CD14-positive monocyte (primary cell): ENCODE measurements around the gene NACC1. TPM values are rescaled to one million over a fixed set of nuclear protein-coding genes. Genes with fewer than 3 reads are reported as not detected.

Source experiments
- DNase-seq, 3 donors: peaks; one replicate each; pipeline ENCODE4 v3.0.0-alpha.2; 2011 to 2022
- H2AFZ ChIP-seq: 2 replicates; pipeline ENCODE4 v1.6.0; 2012; ENCODE audit warnings: mild to moderate bottlenecking, low read depth, low read length, inconsistent platforms; ENCODE audit not compliant: insufficient read depth, poor library complexity, severe bottlenecking
- H3K27ac ChIP-seq, 2 donors: 1 replicate in 1 of 2; 2 replicates in 1 of 2; pipeline ENCODE4 v1.5.1; 2012 to 2013; ENCODE audit warnings: low read length in 2 of 2, control low read depth in 1 of 2, inconsistent platforms in 1 of 2, low read depth in 1 of 2, mild to moderate bottlenecking in 1 of 2
- H3K27me3 ChIP-seq, 2 donors: one replicate each; pipeline versions ENCODE4 v1.6.0 to v1.6.1; 2011 to 2013; ENCODE audit warnings: low read length in 2 of 2; ENCODE audit not compliant: control insufficient read depth in 2 of 2, insufficient read depth in 2 of 2
- H3K36me3 ChIP-seq, 2 donors: replicated peaks in 1 of 2; 1 replicate in 1 of 2; 2 replicates in 1 of 2; pipeline versions ENCODE4 v1.5.1 to v1.6.1; 2012 to 2013; ENCODE audit warnings: low read length in 2 of 2, control low read depth in 1 of 2, inconsistent platforms in 1 of 2, mild to moderate bottlenecking in 1 of 2; ENCODE audit not compliant: insufficient read depth in 2 of 2, control insufficient read depth in 1 of 2
- H3K4me1 ChIP-seq, 2 donors: 1 replicate in 1 of 2; 2 replicates in 1 of 2; pipeline versions ENCODE4 v1.5.1 to v1.6.1; 2012 to 2013; ENCODE audit warnings: low read length in 2 of 2, control low read depth in 1 of 2, inconsistent platforms in 1 of 2, mild to moderate bottlenecking in 1 of 2, moderate library complexity in 1 of 2; ENCODE audit not compliant: insufficient read depth in 2 of 2, control insufficient read depth in 1 of 2
- H3K4me2 ChIP-seq: replicated peaks from 2 replicates; pipeline ENCODE3; 2012; ENCODE audit warnings: low read length, moderate library complexity, mild to moderate bottlenecking; ENCODE audit not compliant: poor library complexity, severe bottlenecking; ENCODE audit errors: extremely low read depth
- H3K4me3 ChIP-seq, 3 experiments: fragments of 200-600 bp in 1 of 3; sonication (generic) in 1 of 3; replicated peaks in 1 of 3; 1 replicate in 2 of 3; 2 replicates in 1 of 3; pipeline ENCODE4 v1.5.1; 2011 to 2013; ENCODE audit warnings: low read length in 3 of 3, mild to moderate bottlenecking in 3 of 3, control low read depth in 2 of 3, low read depth in 2 of 3, inconsistent platforms in 1 of 3, moderate library complexity in 1 of 3
- H3K79me2 ChIP-seq: 2 replicates; pipeline ENCODE4 v1.6.0; 2012; ENCODE audit warnings: mild to moderate bottlenecking, control low read depth, inconsistent platforms, low read length, moderate library complexity; ENCODE audit not compliant: insufficient read depth
- H3K9ac ChIP-seq: 2 replicates; pipeline ENCODE4 v1.6.0; 2017; ENCODE audit warnings: low read length, mild to moderate bottlenecking; ENCODE audit not compliant: insufficient read depth, poor library complexity, severe bottlenecking
- H3K9me3 ChIP-seq, 2 donors: replicated peaks in 1 of 2; 1 replicate in 1 of 2; 2 replicates in 1 of 2; pipeline versions ENCODE4 v1.5.1 to v1.6.1; 2012 to 2013; ENCODE audit warnings: low read length in 2 of 2, control low read depth in 1 of 2; ENCODE audit not compliant: control insufficient read depth in 1 of 2, insufficient read depth in 1 of 2
- H4K20me1 ChIP-seq: 2 replicates; pipeline ENCODE4 v1.6.0; 2012; ENCODE audit warnings: mild to moderate bottlenecking, low read length, control low read depth, moderate library complexity; ENCODE audit not compliant: insufficient read depth
- H3K27ac Mint-ChIP-seq, 7 donors: one replicate each; pipeline ENCODE4 v1.8.0; 2020; ENCODE audit warnings: mild to moderate bottlenecking in 7 of 7, mixed read lengths in 7 of 7, moderate library complexity in 6 of 7, inconsistent platforms in 2 of 7
- H3K27me3 Mint-ChIP-seq, 3 donors: one replicate each; pipeline ENCODE4 v1.8.0; 2021 to 2022; ENCODE audit warnings: low read depth in 3 of 3, mild to moderate bottlenecking in 3 of 3, mixed read lengths in 3 of 3, moderate library complexity in 3 of 3, inconsistent platforms in 1 of 3
- H3K36me3 Mint-ChIP-seq, 2 donors: one replicate each; pipeline ENCODE4 v1.8.0; 2020; ENCODE audit warnings: mixed read lengths in 2 of 2, inconsistent platforms in 1 of 2, mild to moderate bottlenecking in 1 of 2
- H3K4me1 Mint-ChIP-seq: one replicate; pipeline ENCODE4 v1.8.0; 2020; ENCODE audit warnings: mild to moderate bottlenecking, mixed read lengths
- H3K4me3 Mint-ChIP-seq, 2 donors: one replicate each; pipeline ENCODE4 v1.8.0; 2020; ENCODE audit warnings: mild to moderate bottlenecking in 2 of 2, mixed read lengths in 2 of 2, moderate library complexity in 1 of 2
- H3K9me3 Mint-ChIP-seq, 7 donors: one replicate each; pipeline ENCODE4 v1.8.0; 2020 to 2022; ENCODE audit warnings: mixed read lengths in 7 of 7, mild to moderate bottlenecking in 6 of 7, moderate library complexity in 6 of 7, inconsistent platforms in 2 of 7
- WGBS: methylation state at CpG from one replicate; pipeline ENCODE4 v1.1.5; 2013; ENCODE audit warnings: missing lambda C conversion rate; ENCODE audit not compliant: insufficient coverage; 5-methylcytosine and 5-hydroxymethylcytosine counted together
- intact Hi-C, 2 donors: fragments of 100-400 bp; cut with micrococcal nuclease; formaldehyde crosslinking; loops; one replicate each; pipeline versions ENCODE4 v1.15.0 to v1.15.1; 2023
- polyA plus RNA-seq, 3 donors: library from polyadenylated mRNA; depleted of rRNA in 1 of 3; unstranded in 2 of 3; stranded (reverse) in 1 of 3; fragments of 300-500 nt in 2 of 3; fragments of >200 nt in 1 of 3; fragmentation: Illumina TruSeq in 2 of 3; gene quantifications; 1 replicate in 2 of 3; 2 replicates in 1 of 3; pipeline ENCODE4 v1.2.3, GENCODE V29; 2012 to 2021
- TF ChIP-seq, protein P1 (sequence below): fragments of 200-600 bp; IDR thresholded peaks from one replicate; pipeline ENCODE4 v1.8.0; 2022; ENCODE audit warnings: antibody characterized with exemption, mild to moderate bottlenecking

NACC1 gene
- polyA plus RNA-seq, 3 donors, result 1.1 to 20.1 (median 2.2) TPM

DNA sequence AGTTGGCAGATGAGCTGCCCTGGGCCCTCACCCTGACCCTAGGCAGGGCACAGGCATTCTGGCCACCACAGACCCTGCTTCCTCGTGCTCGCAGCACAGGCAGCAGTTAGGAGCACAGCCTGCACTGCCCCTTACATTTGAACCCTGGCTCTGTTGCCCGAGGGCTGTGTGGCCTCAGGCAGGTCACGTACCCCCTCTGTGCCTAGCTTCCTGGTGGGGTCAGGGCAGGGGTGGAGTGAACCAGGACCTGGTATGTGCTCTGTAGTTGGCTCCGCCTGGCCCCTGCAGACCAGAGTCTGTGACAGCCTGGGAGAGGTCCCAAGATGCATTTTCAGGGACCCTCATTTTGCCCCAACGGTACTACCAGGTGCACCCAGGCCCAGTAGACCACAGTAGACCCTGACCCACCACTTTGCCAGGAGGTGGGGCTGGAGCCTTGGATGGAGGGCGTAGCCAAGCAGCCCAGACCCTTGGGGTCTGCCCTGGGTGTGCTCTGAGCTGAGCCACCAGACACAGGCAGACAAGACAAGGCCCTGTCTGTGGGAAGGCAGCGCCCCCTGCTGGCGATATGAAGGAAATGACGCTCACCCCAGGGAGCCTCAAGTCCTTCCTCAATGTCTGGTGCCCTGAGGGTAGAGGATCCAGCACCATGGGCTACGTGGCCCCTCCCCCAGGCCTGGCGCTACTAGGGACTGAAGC, 24.5 kb upstream of the NACC1 start:
- no peaks in the 10 kb centered on the region for H3K9me3 ChIP-seq
- Mint-ChIP-seq H3K27ac (peak overlapping the region in 1 of 7 donors; percentile 25), H3K9me3 (no peaks in the 10 kb centered on the region), H3K27me3 (peaks cover 0 to 5% (median 3%) of the 10 kb centered on the region in 3 donors), H3K4me1 (peaks cover 22% of the 10 kb centered on the region), H3K36me3 (no peaks in the 10 kb centered on the region), H3K4me3 (peak overlapping the region; percentile 46 to 52)
- peak; percentile 84 to 89 (median 88) for DNase-seq
- H3K4me2 ChIP-seq, result peak overlapping the region; percentile 100
- intact Hi-C loops, result loop anchor here (2.0 to 10.0 kb wide), 3 partner anchors 115 to 299 kb away; partner anchors contain the start of gene JUNB (in 1 of the 2)
- H3K36me3 ChIP-seq, result no peaks in the 10 kb centered on the region
- WGBS, result 51% methylated on average over 11 of the region's 12 CpGs
- no peak overlapping the region for H3K9ac ChIP-seq
- peaks cover 26 to 39% of the 10 kb centered on the region in 2 donors for H3K4me1 ChIP-seq
- H3K27me3 ChIP-seq, result no peaks in the 10 kb centered on the region
- no peaks in the 10 kb centered on the region for H4K20me1 ChIP-seq
- TF ChIP-seq, protein P1, sequence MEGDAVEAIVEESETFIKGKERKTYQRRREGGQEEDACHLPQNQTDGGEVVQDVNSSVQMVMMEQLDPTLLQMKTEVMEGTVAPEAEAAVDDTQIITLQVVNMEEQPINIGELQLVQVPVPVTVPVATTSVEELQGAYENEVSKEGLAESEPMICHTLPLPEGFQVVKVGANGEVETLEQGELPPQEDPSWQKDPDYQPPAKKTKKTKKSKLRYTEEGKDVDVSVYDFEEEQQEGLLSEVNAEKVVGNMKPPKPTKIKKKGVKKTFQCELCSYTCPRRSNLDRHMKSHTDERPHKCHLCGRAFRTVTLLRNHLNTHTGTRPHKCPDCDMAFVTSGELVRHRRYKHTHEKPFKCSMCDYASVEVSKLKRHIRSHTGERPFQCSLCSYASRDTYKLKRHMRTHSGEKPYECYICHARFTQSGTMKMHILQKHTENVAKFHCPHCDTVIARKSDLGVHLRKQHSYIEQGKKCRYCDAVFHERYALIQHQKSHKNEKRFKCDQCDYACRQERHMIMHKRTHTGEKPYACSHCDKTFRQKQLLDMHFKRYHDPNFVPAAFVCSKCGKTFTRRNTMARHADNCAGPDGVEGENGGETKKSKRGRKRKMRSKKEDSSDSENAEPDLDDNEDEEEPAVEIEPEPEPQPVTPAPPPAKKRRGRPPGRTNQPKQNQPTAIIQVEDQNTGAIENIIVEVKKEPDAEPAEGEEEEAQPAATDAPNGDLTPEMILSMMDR, result peak; percentile 97
- H3K27ac ChIP-seq, result no peak overlapping the region
- peak overlapping the region in 1 of 3 experiments; percentile 84 for H3K4me3 ChIP-seq
- peaks cover 19% of the 10 kb centered on the region for H3K79me2 ChIP-seq
- H2AFZ ChIP-seq, result peak overlapping the region; percentile 72

DNA sequence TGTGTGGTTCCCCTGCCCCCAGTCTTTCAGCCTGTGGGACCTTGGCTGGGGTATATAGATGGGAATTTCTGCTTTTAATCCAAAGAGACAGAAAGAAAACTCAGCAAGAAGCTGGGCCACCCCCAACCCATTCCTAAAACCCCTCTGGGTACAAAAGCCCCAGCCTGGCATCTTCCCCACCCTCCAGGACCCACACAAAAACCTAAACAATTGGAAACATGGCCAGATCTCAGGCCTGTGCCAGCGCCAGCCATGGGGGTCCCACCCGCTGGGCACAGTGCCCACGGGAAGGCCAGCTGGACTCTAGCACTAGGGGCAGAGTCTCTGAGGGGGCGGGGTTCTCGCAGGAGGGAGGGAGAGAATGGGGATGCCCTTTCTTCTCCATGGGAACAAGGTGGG, 24.0 kb upstream of the NACC1 start:
- H2AFZ ChIP-seq, result peak overlapping the region; percentile 72
- H3K36me3 ChIP-seq, result no peaks in the 10 kb centered on the region
- no peak overlapping the region for H3K27ac ChIP-seq
- H3K4me2 ChIP-seq, result peak overlapping the region; percentile 100
- DNase-seq, result no peak
- Mint-ChIP-seq H3K27me3 (peaks cover 0 to 5% (median 3%) of the 10 kb centered on the region in 3 donors), H3K36me3 (no peaks in the 10 kb centered on the region), H3K27ac (peak overlapping the region in 4 of 7 donors; percentile 20 to 81 (median 24)), H3K4me1 (peaks cover 25% of the 10 kb centered on the region), H3K4me3 (peak overlapping the region; percentile 52 to 96), H3K9me3 (no peaks in the 10 kb centered on the region)
- no peak overlapping the region for H3K9ac ChIP-seq
- no peaks in the 10 kb centered on the region for H3K9me3 ChIP-seq
- no peaks in the 10 kb centered on the region for H4K20me1 ChIP-seq
- H3K27me3 ChIP-seq, result no peaks in the 10 kb centered on the region
- H3K79me2 ChIP-seq, result peaks cover 25% of the 10 kb centered on the region
- intact Hi-C loops, result loop anchor here in 1 of 2 donors (2.0 to 10.0 kb wide), 2 partner anchors 117 to 299 kb away; partner anchors contain the start of gene JUNB
- peak overlapping the region in 1 of 3 experiments; percentile 84 for H3K4me3 ChIP-seq
- WGBS, result 79% methylated on average over 3 of the region's 5 CpGs
- peaks cover 31 to 44% of the 10 kb centered on the region in 2 donors for H3K4me1 ChIP-seq
- TF ChIP-seq, protein P1, result peak; percentile 61
